ENCODE data around the gene SPATA2.

The SPATA2 gene

DNA sequence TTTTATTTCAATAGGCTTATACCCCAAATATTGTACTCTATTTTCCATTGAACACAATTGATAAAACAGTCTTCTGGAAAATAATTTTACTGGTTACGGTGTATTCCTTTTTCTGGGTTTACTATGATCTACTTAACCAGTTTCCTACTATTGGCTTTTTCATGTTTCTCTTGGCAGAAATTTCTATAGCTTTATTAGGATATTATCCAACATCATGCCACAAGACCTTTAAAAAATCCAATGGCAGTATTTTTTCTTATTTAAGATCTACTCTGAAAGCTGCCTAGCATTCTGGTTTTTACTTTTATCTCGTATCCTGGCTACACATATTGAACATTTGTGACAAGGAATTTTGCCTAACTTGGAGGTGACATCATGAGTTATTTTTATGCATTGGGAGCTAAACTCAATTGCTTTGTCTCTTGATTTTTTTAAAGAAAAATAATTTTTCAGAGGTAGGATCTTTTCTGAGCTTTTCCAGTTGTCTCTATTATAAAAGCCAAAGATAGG, 57.2 kb downstream of the SPATA2 start:
- no peak for DNase-seq (ENCODE audit: low read depth in 2 of 2)

DNA sequence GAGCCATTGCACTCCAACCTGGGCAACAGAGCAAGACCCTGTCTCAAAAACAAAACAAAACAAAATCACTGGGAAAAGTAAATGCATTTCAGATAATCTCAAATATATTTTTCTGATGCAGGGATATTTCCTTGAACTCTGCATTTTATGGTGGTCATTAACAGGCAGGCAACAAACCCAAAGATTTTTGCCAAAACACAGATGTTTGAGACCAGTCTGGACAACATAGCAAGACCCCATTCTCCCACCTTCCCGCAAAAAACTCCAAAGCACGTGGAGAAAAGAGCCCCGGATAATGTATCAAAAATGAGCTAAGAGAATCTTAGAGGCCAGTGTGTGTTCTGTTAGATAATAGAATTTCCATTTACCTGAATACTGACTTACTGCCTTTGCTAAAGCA, 58.4 kb downstream of the SPATA2 start:
- DNase-seq (ENCODE audit: low read depth in 2 of 2) = no peak

GRCh38 chr20:49854190-49854875, 61.0 kb downstream of the SPATA2 start:
- DNase-seq (ENCODE audit: low read depth in 2 of 2) = no peak

GRCh38 chr20:49853640-49854039, 61.7 kb downstream of the SPATA2 start:
- no peak for DNase-seq (ENCODE audit: low read depth in 2 of 2)

All from stimulated activated CD4-positive, alpha-beta T cell treated with anti-CD3 and anti-CD28 coated beads, Interleukin-15, amount 100 ng/mL, for 48 hours (primary cell).